Liver (tissue), 3 donors: ENCODE measurements around the gene MIPEP.

Experiments used
- RAD21 ChIP-seq, 2 donors: IDR thresholded peaks; 2 replicates each; pipeline ENCODE4 v1.6.1; 2016; ENCODE audit warnings: antibody characterized with exemption in 2 of 2, mild to moderate bottlenecking in 2 of 2
- TF ChIP-seq, protein P1 (sequence below): fragments of 150-350 bp; IDR thresholded peaks from 2 replicates; pipeline ENCODE4 v1.5.1; 2017; ENCODE audit warnings: improper control_type of control experiment, low read depth, low read length; ENCODE audit not compliant: missing input control
- donor health status: healthy.
- donor health status: healthy.

GRCh38 chr13:23833733-23834611 lies 55.2 kb downstream of the MIPEP start:
- TF ChIP-seq, protein P1, sequence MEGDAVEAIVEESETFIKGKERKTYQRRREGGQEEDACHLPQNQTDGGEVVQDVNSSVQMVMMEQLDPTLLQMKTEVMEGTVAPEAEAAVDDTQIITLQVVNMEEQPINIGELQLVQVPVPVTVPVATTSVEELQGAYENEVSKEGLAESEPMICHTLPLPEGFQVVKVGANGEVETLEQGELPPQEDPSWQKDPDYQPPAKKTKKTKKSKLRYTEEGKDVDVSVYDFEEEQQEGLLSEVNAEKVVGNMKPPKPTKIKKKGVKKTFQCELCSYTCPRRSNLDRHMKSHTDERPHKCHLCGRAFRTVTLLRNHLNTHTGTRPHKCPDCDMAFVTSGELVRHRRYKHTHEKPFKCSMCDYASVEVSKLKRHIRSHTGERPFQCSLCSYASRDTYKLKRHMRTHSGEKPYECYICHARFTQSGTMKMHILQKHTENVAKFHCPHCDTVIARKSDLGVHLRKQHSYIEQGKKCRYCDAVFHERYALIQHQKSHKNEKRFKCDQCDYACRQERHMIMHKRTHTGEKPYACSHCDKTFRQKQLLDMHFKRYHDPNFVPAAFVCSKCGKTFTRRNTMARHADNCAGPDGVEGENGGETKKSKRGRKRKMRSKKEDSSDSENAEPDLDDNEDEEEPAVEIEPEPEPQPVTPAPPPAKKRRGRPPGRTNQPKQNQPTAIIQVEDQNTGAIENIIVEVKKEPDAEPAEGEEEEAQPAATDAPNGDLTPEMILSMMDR, result no peak
- no peak for TF ChIP-seq RAD21 (IDR thresholded peaks at IDR 0.05)
